ENCODE results near the gene STX19. TPM values are rescaled to one million over a fixed set of nuclear protein-coding genes. Genes with fewer than 3 reads are reported as not detected.
A peak's percentile ranks its signal among the peaks of the same experiment; 100 is the strongest.
"Not testable (repeated sequence)": the region's sequence is repeated elsewhere in the genome, so short reads cannot be mapped to it uniquely, and the experiment has no call there.

Gene STX19
- total RNA-seq, 2 experiments from 2014 or later, result not detected

- Mint-ChIP-seq H3K4me1 (ENCODE audit: low read depth) (peaks cover 5% of the 10 kb centered on the region), H3K9me3 (ENCODE audit: insufficient read depth) (no peaks in the 10 kb centered on the region), H3K27me3 (ENCODE audit: low read depth) (no peaks in the 10 kb centered on the region), H3K36me3 (ENCODE audit: low read depth) (no peaks in the 10 kb centered on the region), H3K4me3 (no peak overlapping the region), H3K27ac (no peak overlapping the region)
- POLR2A ChIA-PET, result interaction anchor here (0.7 to 1.1 kb wide), 2 partner anchors 9 to 73 kb away, joined by 3 read pairs; no protein-coding TSS in a partner anchor
- CTCF ChIA-PET, result interaction anchor here (1.4 kb wide), 1 partner anchor 80 kb away, joined by 3 read pairs; no protein-coding TSS in a partner anchor
- ATAC-seq, result no peak
- no peak for DNase-seq
These were observed 39.2 kb downstream of the STX19 start for GRCh38 chr3:93989241-93989640.

- H3K27ac Mint-ChIP-seq, result no peak overlapping the region
- peaks cover under 1% of the 10 kb centered on the region for H3K4me1 Mint-ChIP-seq (ENCODE audit: low read depth)
- H3K27me3 Mint-ChIP-seq (ENCODE audit: low read depth), result no peaks in the 10 kb centered on the region
- no peaks in the 10 kb centered on the region for H3K9me3 Mint-ChIP-seq (ENCODE audit: insufficient read depth)
- ChIA-PET CTCF (interaction anchor here (1.4 kb wide), 1 partner anchor 81 kb away, joined by 3 read pairs; no protein-coding TSS in a partner anchor), POLR2A (interaction anchor here (1.1 kb wide), 1 partner anchor 73 kb away, joined by 3 read pairs; no protein-coding TSS in a partner anchor)
- DNase-seq (no peak), ATAC-seq (no peak)
- H3K4me3 Mint-ChIP-seq, result no peak overlapping the region
- no peaks in the 10 kb centered on the region for H3K36me3 Mint-ChIP-seq (ENCODE audit: low read depth)
These were observed 39.6 kb downstream of the STX19 start for GRCh38 chr3:93988764-93989163.

GRCh38 chr3:93988283-93988682 lies 40.1 kb downstream of the STX19 start:
- POLR2A ChIA-PET, result no interaction called here
- no peak overlapping the region for H3K4me3 Mint-ChIP-seq
- CTCF ChIA-PET, result interaction anchor here (1.4 kb wide), 1 partner anchor 81 kb away, joined by 3 read pairs; no protein-coding TSS in a partner anchor
- DNase-seq (no peak), ATAC-seq (no peak)
- H3K36me3 Mint-ChIP-seq (ENCODE audit: low read depth), result no peaks in the 10 kb centered on the region
- H3K4me1 Mint-ChIP-seq (ENCODE audit: low read depth), result no peaks in the 10 kb centered on the region
- no peaks in the 10 kb centered on the region for H3K27me3 Mint-ChIP-seq (ENCODE audit: low read depth)
- no peak overlapping the region for H3K27ac Mint-ChIP-seq
- no peaks in the 10 kb centered on the region for H3K9me3 Mint-ChIP-seq (ENCODE audit: insufficient read depth)

GRCh38 chr3:93984618-93985017 lies 43.8 kb downstream of the STX19 start:
- H3K36me3 Mint-ChIP-seq (ENCODE audit: low read depth), result no peaks in the 10 kb centered on the region
- H3K27ac Mint-ChIP-seq, result no peak overlapping the region
- peaks cover 17% of the 10 kb centered on the region for H3K4me1 Mint-ChIP-seq (ENCODE audit: low read depth)
- CTCF ChIA-PET, result interaction anchor here (1.5 kb wide), 1 partner anchor 11 kb away, joined by 5 read pairs; the partner anchor contains the start of gene PROS1
- H3K4me3 Mint-ChIP-seq, result no peak overlapping the region
- DNase-seq (no peak), ATAC-seq (no peak)
- H3K9me3 Mint-ChIP-seq (ENCODE audit: insufficient read depth), result no peaks in the 10 kb centered on the region
- H3K27me3 Mint-ChIP-seq (ENCODE audit: low read depth), result no peaks in the 10 kb centered on the region
- POLR2A ChIA-PET, result no interaction called here

GRCh38 chr3:93983408-93983807 lies 45.0 kb downstream of the STX19 start:
- Mint-ChIP-seq H3K4me3 (no peak overlapping the region), H3K9me3 (ENCODE audit: insufficient read depth) (no peaks in the 10 kb centered on the region), H3K27me3 (ENCODE audit: low read depth) (no peaks in the 10 kb centered on the region), H3K36me3 (ENCODE audit: low read depth) (no peaks in the 10 kb centered on the region), H3K4me1 (ENCODE audit: low read depth) (peaks cover 21% of the 10 kb centered on the region), H3K27ac (no peak overlapping the region)
- no peak for DNase-seq
- ATAC-seq, result no peak
- CTCF ChIA-PET, result no interaction called here
- POLR2A ChIA-PET, result no interaction called here

- no peaks in the 10 kb centered on the region for H3K9me3 Mint-ChIP-seq (ENCODE audit: insufficient read depth)
- ATAC-seq (no peak), DNase-seq (no peak)
- no peak overlapping the region for H3K4me3 Mint-ChIP-seq
- ChIA-PET POLR2A (no interaction called here), CTCF (interaction anchor here (1.0 kb wide), 1 partner anchor 110 kb away, joined by 3 read pairs; no protein-coding TSS in a partner anchor)
- peaks cover 2% of the 10 kb centered on the region for H3K27me3 Mint-ChIP-seq (ENCODE audit: low read depth)
- H3K4me1 Mint-ChIP-seq (ENCODE audit: low read depth), result peaks cover 24% of the 10 kb centered on the region
- no peak overlapping the region for H3K27ac Mint-ChIP-seq
- no peaks in the 10 kb centered on the region for H3K36me3 Mint-ChIP-seq (ENCODE audit: low read depth)
These were observed 46.7 kb downstream of the STX19 start for GRCh38 chr3:93981649-93982048.

- DNase-seq (peak; percentile 97), ATAC-seq (peak; percentile 100)
- Mint-ChIP-seq H3K27ac (peak within 1 kb of the TSS; percentile 41), H3K36me3 (ENCODE audit: low read depth) (no peaks in the 10 kb centered on the region), H3K4me3 (peak within 1 kb of the TSS; percentile 83), H3K9me3 (ENCODE audit: insufficient read depth) (no peaks in the 10 kb centered on the region), H3K4me1 (ENCODE audit: low read depth) (peaks cover 24% of the 10 kb centered on the region), H3K27me3 (ENCODE audit: low read depth) (peaks cover 2% of the 10 kb centered on the region)
- CTCF ChIA-PET, result interaction anchor here (1.0 to 1.3 kb wide), 2 partner anchors 23 to 36 kb away, joined by 3 read pairs; no protein-coding TSS in a partner anchor
- POLR2A ChIA-PET, result interaction anchor here (0.6 to 1.4 kb wide), 3 partner anchors 9 to 83 kb away, joined by 3 read pairs; partner anchors contain the start of genes DHFR2 and NSUN3
These were observed 48.3 kb downstream of the STX19 start, which contains the start of gene ARL13B for GRCh38 chr3:93979850-93980676. Gene ARL13B, plus strand, starts transcription at chr3:93980155. Its CDS starts 269 bp downstream, at chr3:93980424.

GRCh38 chr3:93973131-93974126 lies 55.0 kb downstream of the STX19 start, which contains the start of gene PROS1:
Gene PROS1, minus strand, starts transcription at chr3:93973896. Its CDS starts 147 bp downstream, at chr3:93973749.
- ChIA-PET POLR2A (interaction anchor here (1.4 kb wide), 1 partner anchor 89 kb away, joined by 3 read pairs; no protein-coding TSS in a partner anchor), CTCF (interaction anchor here (1.0 to 1.4 kb wide), 2 partner anchors 12 to 31 kb away, joined by 3 to 5 read pairs; no protein-coding TSS in a partner anchor)
- Mint-ChIP-seq H3K27me3 (ENCODE audit: low read depth) (peaks cover 9% of the 10 kb centered on the region), H3K4me3 (peak within 1 kb of the TSS; percentile 69), H3K4me1 (ENCODE audit: low read depth) (peaks cover 13% of the 10 kb centered on the region), H3K27ac (peak within 1 kb of the TSS; percentile 9), H3K36me3 (ENCODE audit: low read depth) (no peaks in the 10 kb centered on the region), H3K9me3 (ENCODE audit: insufficient read depth) (no peaks in the 10 kb centered on the region)
- ATAC-seq (peak; percentile 99), DNase-seq (peak; percentile 54)

GRCh38 chr3:93969997-93970396 lies 58.4 kb downstream of the STX19 start:
- Mint-ChIP-seq H3K36me3 (ENCODE audit: low read depth) (no peaks in the 10 kb centered on the region), H3K4me1 (ENCODE audit: low read depth) (peaks cover 10% of the 10 kb centered on the region), H3K27ac (no peak overlapping the region), H3K9me3 (ENCODE audit: insufficient read depth) (no peaks in the 10 kb centered on the region), H3K4me3 (no peak overlapping the region), H3K27me3 (ENCODE audit: low read depth) (peaks cover 9% of the 10 kb centered on the region)
- ATAC-seq (no peak), DNase-seq (no peak)
- POLR2A ChIA-PET, result no interaction called here
- CTCF ChIA-PET, result no interaction called here

GRCh38 chr3:93969443-93969842 lies 59.0 kb downstream of the STX19 start:
- Mint-ChIP-seq H3K4me1 (ENCODE audit: low read depth) (peaks cover 10% of the 10 kb centered on the region), H3K27ac (no peak overlapping the region), H3K36me3 (ENCODE audit: low read depth) (no peaks in the 10 kb centered on the region), H3K9me3 (ENCODE audit: insufficient read depth) (no peaks in the 10 kb centered on the region), H3K4me3 (no peak overlapping the region), H3K27me3 (ENCODE audit: low read depth) (peaks cover 9% of the 10 kb centered on the region)
- ChIA-PET CTCF (no interaction called here), POLR2A (no interaction called here)
- ATAC-seq, result no peak
- DNase-seq, result no peak

GRCh38 chr3:93965106-93965505 lies 63.3 kb downstream of the STX19 start:
- POLR2A ChIA-PET; H3K36me3 Mint-ChIP-seq (ENCODE audit: low read depth); H3K4me1 Mint-ChIP-seq (ENCODE audit: low read depth); H3K27ac Mint-ChIP-seq; ATAC-seq; H3K27me3 Mint-ChIP-seq (ENCODE audit: low read depth); H3K4me3 Mint-ChIP-seq; CTCF ChIA-PET; DNase-seq; H3K9me3 Mint-ChIP-seq (ENCODE audit: insufficient read depth): not testable (repeated sequence)
